Renal pelvis (tissue), 12 donors: ENCODE data around the gene EI24. TPM values are rescaled to one million over a fixed set of nuclear protein-coding genes. Genes with fewer than 3 reads are reported as not detected.
A peak's percentile ranks its signal among the peaks of the same experiment; 100 is the strongest.
"Not testable (repeated sequence)": the region's sequence is repeated elsewhere in the genome, so short reads cannot be mapped to it uniquely, and the experiment has no call there.

Source experiments
- DNase-seq: peaks from one replicate; pipeline ENCODE4 v3.0.0-alpha.2; 2013
- long read RNA-seq, 16 experiments: transcript quantifications; one replicate each; lab custom pipeline, GENCODE V29; 2026
- polyA plus RNA-seq, 3 donors: library from polyadenylated mRNA; unstranded; fragments of 120-200 nt; gene quantifications; one replicate each; pipeline ENCODE4 v1.2.1, GENCODE V29; 2013; ENCODE audit not compliant: insufficient read length in 3 of 3

The EI24 gene
- 100 to 1,000 TPM; 103 to 131 (median 128) TPM for polyA plus RNA-seq
- long read RNA-seq, donor 1, transcript EI24-201 (11 exons, 2,455 nt) = major isoform, 27 of 62 reads
- long read RNA-seq, donor 1, partial matches to known transcripts = 33 of 62 reads
- long read RNA-seq, donor 1, other reads (novel, unspliced or antisense) = 0 of 62 reads
- long read RNA-seq, donor 2, transcript EI24-201 (11 exons, 2,455 nt) = major isoform, 36 of 79 reads
- long read RNA-seq, donor 2, partial matches to known transcripts = 41 of 79 reads
- long read RNA-seq, donor 2, other reads (novel, unspliced or antisense) = 0 of 79 reads
- long read RNA-seq, donor 3, transcript EI24-201 (11 exons, 2,455 nt) = major isoform, 30 of 43 reads
- long read RNA-seq, donor 3, partial matches to known transcripts = 12 of 43 reads
- long read RNA-seq, donor 3, other reads (novel, unspliced or antisense) = 0 of 43 reads
- long read RNA-seq, donor 4, transcript EI24-201 (11 exons, 2,455 nt) = major isoform, 34 of 34 reads
- long read RNA-seq, donor 4, partial matches to known transcripts = 0 of 34 reads
- long read RNA-seq, donor 4, other reads (novel, unspliced or antisense) = 0 of 34 reads
- long read RNA-seq, donor 5, transcript EI24-201 (11 exons, 2,455 nt) = major isoform, 14 of 20 reads
- long read RNA-seq, donor 5, partial matches to known transcripts = 5 of 20 reads
- long read RNA-seq, donor 5, other reads (novel, unspliced or antisense) = 0 of 20 reads
- long read RNA-seq, donor 6, transcript EI24-201 (11 exons, 2,455 nt) = major isoform, 22 of 46 reads
- long read RNA-seq, donor 6, partial matches to known transcripts = 23 of 46 reads
- long read RNA-seq, donor 6, other reads (novel, unspliced or antisense) = 0 of 46 reads
- long read RNA-seq, donor 7, transcript EI24-201 (11 exons, 2,455 nt) = major isoform, 38 of 53 reads
- long read RNA-seq, donor 7, partial matches to known transcripts = 13 of 53 reads
- long read RNA-seq, donor 7, other reads (novel, unspliced or antisense) = 0 of 53 reads
- long read RNA-seq, donor 8, transcript EI24-201 (11 exons, 2,455 nt) = major isoform, 17 of 18 reads
- long read RNA-seq, donor 8, partial matches to known transcripts = 0 of 18 reads
- long read RNA-seq, donor 8, other reads (novel, unspliced or antisense) = 0 of 18 reads
- long read RNA-seq, donor 9, transcript EI24-201 (11 exons, 2,455 nt) = major isoform, 43 of 63 reads
- long read RNA-seq, donor 9, partial matches to known transcripts = 17 of 63 reads
- long read RNA-seq, donor 9, other reads (novel, unspliced or antisense) = 0 of 63 reads
- long read RNA-seq, donor 10, transcript EI24-201 (11 exons, 2,455 nt) = major isoform, 31 of 66 reads
- long read RNA-seq, donor 10, partial matches to known transcripts = 33 of 66 reads
- long read RNA-seq, donor 10, other reads (novel, unspliced or antisense) = 0 of 66 reads
- long read RNA-seq, donor 11, transcript EI24-201 (11 exons, 2,455 nt) = major isoform, 15 of 22 reads
- long read RNA-seq, donor 11, partial matches to known transcripts = 5 of 22 reads
- long read RNA-seq, donor 11, other reads (novel, unspliced or antisense) = 0 of 22 reads
- long read RNA-seq, donor 12, transcript EI24-201 (11 exons, 2,455 nt) = major isoform, 45 of 78 reads
- long read RNA-seq, donor 12, partial matches to known transcripts = 30 of 78 reads
- long read RNA-seq, donor 12, other reads (novel, unspliced or antisense) = 0 of 78 reads
- long read RNA-seq, donor 13, transcript EI24-201 (11 exons, 2,455 nt) = major isoform, 13 of 38 reads
- long read RNA-seq, donor 13, partial matches to known transcripts = 23 of 38 reads
- long read RNA-seq, donor 13, other reads (novel, unspliced or antisense) = 0 of 38 reads
- long read RNA-seq, donor 14 = 0 reads
- long read RNA-seq, donor 15, transcript EI24-201 (11 exons, 2,455 nt) = major isoform, 54 of 61 reads
- long read RNA-seq, donor 15, partial matches to known transcripts = 5 of 61 reads
- long read RNA-seq, donor 15, other reads (novel, unspliced or antisense) = 0 of 61 reads
- long read RNA-seq, donor 16, transcript EI24-201 (11 exons, 2,455 nt) = major isoform, 33 of 62 reads
- long read RNA-seq, donor 16, partial matches to known transcripts = 25 of 62 reads
- long read RNA-seq, donor 16, other reads (novel, unspliced or antisense) = 0 of 62 reads

DNA sequence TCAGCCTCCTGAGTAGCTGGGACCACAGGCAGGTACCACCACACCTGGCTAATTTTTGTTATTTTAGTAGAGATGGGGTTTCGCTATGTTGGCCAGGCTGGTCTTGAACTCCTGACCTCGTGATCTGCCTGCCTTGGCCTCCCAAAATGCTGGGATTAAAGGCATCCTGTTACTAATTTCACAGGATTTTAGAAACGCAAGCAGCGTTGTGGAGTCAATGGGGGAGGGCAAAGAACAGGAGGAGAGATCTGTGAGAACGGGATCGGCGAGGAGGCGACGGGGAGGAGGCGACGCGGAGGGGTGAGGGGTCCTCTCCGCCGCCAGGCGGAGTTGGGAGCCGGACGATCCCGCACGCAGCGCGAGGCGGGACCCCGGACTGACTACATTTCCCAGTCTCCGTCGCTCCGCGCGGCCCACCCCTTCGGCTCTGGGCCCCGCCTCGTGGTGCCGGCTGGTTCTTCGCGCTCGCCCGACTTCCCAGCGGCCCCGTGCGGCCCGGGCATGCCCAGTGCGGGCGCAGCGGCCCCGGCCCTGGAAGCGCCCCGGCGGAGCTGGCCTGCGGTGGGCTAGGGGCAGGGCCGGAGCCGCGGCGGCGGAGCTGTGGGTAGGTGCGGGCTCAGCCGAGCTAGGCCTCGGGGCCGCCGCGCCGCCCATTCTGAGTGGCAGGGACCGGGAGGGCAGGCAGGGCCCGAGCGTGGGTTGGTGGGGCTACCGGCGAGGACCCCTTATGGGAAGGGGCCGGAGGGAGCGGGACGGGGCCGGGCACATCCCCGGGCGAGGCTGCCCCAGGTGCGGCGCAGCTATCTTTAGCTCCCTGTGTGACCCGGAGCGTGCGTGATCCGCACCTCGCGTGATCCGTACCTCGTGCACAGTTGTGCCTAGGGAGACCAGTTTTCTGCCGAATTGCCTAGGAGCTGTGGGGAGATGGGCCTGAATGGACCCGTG is at the start of gene EI24:
TSS of gene EI24 (plus strand) at position 508 of the 945 bp plus-strand sequence. CDS start 3,051 bp downstream, outside the sequence.
- DNase-seq = peak; percentile 89

DNA sequence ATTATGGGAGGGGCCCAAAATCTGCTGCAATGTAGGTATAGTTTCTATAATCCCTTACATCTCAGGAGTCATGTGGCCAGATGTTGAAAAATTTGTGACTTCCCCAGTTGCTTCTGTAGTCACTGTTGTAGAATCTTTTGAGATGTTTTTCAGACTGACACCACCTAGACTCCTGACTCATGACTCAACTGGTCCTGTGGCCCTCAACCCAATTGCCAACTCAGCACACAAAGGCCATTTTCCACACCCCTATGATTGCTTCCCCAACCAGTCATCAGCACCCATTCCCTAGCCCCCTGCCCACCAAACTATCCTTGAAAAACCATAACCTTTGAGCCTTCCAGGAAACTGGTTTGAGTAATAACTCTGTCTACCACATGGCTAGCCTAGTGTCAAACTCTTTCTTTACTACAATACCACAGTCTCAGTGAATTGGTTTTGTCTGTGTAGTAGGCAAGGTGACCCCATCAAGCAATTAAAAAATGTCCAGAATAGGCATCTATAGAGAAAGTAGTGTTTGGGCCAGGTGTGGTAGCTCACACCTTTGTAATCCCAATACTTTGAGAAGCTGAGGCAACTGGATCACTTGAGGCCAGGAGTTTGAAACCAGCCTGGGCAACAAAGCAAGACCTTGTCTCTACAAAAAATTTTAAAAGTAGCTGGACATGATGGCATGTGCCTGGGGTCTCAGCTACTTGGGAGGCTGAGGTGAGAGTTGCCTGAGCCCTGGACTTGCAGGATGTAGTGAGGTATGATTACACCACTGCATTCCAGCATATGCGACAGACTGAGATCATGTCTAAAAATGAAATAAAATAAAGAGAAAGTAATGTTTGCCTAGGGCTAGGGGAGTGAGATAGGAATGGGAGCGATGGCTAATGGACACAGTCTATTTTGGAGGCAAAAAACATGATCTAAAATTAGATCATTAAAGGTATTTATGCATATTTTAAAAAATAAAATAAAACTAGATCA is 49.1 kb upstream of the EI24 start:
- no peak for DNase-seq

GRCh38 chr11:125525303-125525702 is 44.0 kb upstream of the EI24 start:
- DNase-seq = no peak

GRCh38 chr11:125532668-125533067 is 36.6 kb upstream of the EI24 start:
- no peak for DNase-seq

DNA sequence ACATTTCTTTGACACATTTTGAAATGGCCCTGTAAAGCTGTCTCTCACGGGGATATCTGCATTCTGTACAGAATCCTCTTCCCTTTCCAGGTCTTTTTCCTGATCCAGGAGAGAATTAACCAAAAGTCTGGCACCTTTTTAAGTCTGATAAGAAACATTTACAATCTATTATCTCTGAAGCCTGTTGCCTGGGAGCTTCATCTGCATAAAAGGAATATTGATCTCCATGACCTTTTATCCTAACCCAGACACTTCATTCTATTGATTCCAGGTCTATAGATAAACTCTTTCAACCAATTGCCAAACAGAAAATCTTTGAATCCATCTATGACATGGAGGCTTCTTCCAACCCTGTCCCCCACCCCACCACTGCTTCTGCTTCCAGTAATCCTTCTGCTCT is 33.7 kb upstream of the EI24 start:
- no peak for DNase-seq

DNA sequence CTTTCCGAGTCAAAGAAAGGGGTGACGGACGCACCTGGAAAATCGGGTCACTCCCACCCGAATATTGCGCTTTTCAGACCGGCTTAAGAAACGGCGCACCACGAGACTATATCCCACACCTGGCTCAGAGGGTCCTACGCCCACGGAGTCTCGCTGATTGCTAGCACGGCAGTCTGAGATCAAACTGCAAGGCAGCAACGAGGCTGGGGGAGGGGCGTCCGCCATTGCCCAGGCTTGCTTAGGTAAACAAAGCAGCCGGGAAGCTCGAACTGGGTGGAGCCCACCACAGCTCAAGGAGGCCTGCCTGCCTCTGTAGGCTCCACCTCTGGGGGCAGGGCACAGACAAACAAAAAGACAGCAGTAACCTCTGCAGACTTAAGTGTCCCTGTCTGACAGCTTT is 32.4 kb upstream of the EI24 start:
- not testable (repeated sequence) for DNase-seq

- DNase-seq = no peak
Measured at GRCh38 chr11:125542709-125543108, 26.6 kb upstream of the EI24 start.

DNA sequence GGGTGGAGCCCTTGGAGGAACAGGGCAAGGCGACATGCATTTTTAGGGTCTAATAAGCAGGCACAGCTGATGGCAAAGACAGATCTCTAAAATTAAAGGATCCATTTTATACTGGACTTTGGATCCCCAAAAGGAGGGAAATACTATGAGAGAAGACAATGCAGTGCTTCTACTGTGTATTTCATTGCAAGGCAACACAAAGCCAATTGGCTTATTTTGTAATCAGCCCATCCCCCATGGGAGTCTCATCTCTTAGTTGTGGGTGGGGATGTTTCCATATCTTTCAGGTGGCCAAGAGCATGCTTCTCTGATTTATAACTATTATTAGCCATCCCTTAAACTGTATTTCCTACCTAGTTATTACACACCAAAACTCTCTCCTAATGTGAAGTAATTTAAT is 18.5 kb upstream of the EI24 start:
- DNase-seq = no peak

GRCh38 chr11:125551835-125552342 is 17.4 kb upstream of the EI24 start:
- DNase-seq = no peak

DNA sequence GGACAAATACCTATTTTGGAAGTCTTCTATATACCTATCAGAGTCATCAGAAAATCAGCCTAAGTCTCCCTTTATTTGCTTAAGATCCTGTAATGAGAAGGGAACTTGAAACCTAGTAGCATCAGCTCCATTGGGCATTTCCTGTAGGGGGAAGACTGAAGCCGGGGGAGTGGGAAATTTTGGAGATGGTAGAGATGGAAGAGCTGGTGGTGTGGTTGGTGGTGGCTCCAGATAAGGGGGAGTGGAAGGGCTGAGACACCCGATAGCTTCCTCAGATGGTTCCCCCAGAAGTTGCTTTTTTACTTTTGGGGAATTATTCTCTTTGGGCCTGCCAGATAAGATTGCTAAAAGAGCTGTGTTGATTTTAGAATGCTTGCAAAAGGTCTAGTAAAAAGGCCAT is 16.4 kb upstream of the EI24 start:
- DNase-seq = no peak

DNA sequence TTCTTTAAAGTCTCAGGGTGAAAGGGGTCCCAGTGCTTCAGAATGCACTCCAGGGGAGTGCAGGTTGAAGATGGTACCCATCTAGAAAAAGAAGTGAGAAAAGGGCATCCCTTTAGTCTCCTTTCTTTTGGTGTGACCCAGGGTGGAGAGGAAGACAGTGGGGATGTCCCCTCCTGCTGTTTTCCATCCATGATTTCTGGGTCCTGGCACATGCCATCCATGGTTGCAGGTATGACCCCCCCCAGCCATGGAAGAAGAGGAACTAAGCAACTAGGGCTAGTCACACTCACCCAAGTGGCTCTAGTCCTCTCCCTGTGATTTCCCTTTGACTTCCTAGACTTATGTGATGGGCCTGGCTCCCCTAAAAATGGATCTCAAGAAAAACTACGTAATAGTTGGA is 15.9 kb upstream of the EI24 start:
- no peak for DNase-seq

- no peak for DNase-seq
Measured at GRCh38 chr11:125554038-125554437, 15.2 kb upstream of the EI24 start.

DNA sequence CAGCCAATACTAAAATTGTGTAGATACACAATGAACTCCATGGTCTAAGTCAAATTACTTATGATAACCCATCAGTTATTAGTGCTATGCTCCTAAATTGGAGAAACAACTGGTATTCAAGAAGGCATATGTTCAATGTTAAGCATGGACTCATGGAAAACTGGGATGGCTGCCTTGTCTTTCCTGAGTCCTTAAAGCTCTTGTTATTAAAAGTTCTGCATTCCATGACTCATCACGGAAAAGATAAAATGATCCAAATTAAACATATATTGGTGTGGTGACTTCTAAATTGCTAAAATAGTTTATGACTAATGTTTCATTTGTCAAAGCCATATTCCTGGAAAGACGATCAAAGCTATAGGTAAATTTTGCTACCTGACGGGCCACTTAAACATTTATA is 9.4 kb upstream of the EI24 start:
- DNase-seq = no peak

- DNase-seq = no peak
Measured at GRCh38 chr11:125561924-125562323, 7.4 kb upstream of the EI24 start.

GRCh38 chr11:125562430-125562829 is 6.8 kb upstream of the EI24 start:
- no peak for DNase-seq

- DNase-seq = no peak
Measured at GRCh38 chr11:125564357-125564756, 4.9 kb upstream of the EI24 start.

- no peak for DNase-seq
Measured at GRCh38 chr11:125566235-125566634, 3.0 kb upstream of the EI24 start.
